GM19397 (cell line): ENCODE results near the gene FADS1.

Experiments used
- ATAC-seq: cut with Tn5 transposase; IDR thresholded peaks from one replicate; pipeline ENCODE4 v1.9.1; 2021; ENCODE audit warnings: mild to moderate bottlenecking, moderate library complexity; ENCODE audit not compliant: unreplicated experiment

Gene FADS1

GRCh38 chr11:61762798-61763197, 54.0 kb downstream of the FADS1 start:
- no peak for ATAC-seq

GRCh38 chr11:61762223-61762615, 54.6 kb downstream of the FADS1 start:
- no peak for ATAC-seq

- ATAC-seq, result no peak
Observed at GRCh38 chr11:61761440-61762222, 55.2 kb downstream of the FADS1 start.

- ATAC-seq, result no peak
Observed at GRCh38 chr11:61760946-61761345, 55.9 kb downstream of the FADS1 start.

GRCh38 chr11:61757213-61757862, 59.5 kb downstream of the FADS1 start:
- ATAC-seq, result no peak

DNA sequence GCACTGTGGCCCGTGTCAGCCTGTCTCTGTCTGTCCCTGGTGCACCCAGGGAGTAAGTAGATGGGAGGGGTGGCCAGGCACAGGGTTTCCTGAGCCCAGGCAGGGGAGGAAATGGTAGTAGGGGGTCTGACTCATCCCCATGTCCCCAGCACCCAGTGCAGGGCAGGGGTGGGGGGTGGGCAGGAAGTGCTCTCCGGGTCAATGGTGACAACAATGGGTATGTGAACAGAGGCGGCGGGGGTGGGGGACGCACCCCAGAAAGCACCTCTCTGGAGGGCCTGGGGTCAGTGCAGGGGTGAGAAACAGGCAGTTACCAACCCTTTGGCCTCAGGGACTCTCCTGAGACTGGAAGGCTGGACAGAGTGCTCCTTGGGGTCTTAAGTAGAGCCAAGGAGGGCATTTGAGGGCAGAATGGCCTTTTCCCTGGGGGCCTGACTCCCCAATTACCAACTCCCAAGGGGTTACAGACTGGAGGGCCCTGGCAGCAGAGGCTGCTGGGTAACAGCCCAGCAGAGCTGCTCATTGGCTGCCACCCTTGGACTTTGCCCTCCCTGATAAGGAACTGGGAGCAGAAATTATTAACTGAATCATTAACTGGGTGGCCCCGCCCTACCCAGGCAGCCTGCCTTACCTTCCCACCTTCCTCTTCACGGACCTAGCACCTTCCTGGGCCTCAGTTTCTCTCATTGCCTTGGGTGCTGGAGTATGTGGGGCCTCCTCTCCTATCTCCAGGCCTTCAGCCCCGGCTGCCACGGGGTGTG, 60.2 kb downstream of the FADS1 start:
- no peak for ATAC-seq

DNA sequence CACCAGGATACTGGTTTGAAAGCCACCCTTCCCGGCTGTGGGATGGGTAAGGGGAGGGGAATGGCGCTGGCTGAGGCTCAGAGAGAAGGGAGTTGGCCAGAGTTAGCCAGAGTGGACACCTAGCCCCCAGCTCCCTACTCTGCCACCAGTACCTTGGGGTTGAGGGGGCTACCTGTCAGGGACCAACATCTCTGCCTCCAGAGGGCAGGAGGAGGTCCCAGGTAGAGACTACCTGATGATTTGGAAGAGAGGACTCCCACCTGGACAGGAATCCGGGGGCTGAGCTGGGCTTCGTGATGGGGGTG, 60.7 kb downstream of the FADS1 start:
- no peak for ATAC-seq

DNA sequence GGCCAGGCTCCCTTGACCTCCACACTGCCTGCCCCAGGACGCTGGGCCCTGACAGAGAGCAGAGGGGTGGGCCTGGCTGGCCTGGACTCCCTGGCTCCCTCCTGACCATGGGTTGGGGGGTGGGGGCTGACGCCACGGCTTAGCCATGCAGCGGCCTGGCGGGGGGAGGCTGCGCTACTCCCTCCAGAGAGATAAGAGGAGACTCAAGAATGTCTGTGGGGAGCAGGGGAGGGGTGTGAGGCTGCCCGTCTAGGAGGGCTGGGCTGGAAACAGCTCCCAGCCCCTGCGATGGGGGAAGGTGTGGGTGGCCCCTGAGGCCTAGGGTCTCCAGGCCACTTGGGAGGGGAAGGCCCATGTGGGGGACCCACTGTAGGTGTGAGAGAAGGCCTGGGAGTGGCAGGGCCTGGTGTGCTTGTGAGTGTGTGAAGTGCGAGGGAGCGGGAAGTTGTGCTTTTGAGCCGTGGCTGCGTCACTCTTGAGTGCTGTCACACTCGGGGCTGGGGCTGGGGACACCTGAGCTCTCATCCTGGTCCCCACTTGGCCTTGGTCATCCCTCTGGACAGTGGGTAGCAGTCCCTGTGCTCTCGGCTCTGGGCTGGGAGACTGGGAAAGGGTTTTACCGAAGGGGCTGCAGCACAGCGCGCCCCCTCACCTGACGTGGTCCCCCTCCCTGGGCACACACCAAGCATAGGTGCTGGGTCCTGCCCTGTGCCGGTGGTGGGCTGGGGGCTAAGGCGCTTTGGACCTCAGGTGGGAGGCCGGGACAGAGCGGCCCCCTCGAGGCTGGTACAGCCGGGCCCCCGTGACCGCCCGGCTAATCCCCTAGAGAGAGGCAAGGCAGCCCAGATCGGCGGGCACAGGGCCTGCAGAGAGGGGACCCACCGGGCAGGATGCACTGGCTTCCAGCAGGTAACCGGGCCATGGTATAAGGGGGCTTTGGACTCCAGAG, 62.0 kb downstream of the FADS1 start:
- no peak for ATAC-seq

DNA sequence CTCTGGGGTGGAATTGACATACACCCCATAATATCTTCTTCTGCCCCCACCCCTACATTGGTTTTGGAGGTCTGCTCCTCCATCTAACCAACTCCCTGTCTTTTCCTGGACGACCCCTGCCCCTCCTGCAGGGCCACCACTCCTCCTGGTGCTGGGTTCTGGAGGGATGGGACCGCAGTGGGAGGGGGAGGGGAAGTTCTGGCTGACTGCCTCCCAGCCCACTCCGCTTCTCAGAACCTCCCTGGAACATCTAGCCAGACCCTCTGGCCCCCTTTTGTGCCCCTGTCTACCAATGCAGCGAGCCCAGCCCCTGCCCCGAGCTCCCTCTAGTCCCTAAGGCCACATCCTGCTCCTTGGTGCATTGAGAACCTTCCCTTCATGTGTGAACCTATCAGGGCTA, 63.1 kb downstream of the FADS1 start:
- no peak for ATAC-seq

GRCh38 chr11:61752925-61753521, 63.8 kb downstream of the FADS1 start:
- no peak for ATAC-seq

DNA sequence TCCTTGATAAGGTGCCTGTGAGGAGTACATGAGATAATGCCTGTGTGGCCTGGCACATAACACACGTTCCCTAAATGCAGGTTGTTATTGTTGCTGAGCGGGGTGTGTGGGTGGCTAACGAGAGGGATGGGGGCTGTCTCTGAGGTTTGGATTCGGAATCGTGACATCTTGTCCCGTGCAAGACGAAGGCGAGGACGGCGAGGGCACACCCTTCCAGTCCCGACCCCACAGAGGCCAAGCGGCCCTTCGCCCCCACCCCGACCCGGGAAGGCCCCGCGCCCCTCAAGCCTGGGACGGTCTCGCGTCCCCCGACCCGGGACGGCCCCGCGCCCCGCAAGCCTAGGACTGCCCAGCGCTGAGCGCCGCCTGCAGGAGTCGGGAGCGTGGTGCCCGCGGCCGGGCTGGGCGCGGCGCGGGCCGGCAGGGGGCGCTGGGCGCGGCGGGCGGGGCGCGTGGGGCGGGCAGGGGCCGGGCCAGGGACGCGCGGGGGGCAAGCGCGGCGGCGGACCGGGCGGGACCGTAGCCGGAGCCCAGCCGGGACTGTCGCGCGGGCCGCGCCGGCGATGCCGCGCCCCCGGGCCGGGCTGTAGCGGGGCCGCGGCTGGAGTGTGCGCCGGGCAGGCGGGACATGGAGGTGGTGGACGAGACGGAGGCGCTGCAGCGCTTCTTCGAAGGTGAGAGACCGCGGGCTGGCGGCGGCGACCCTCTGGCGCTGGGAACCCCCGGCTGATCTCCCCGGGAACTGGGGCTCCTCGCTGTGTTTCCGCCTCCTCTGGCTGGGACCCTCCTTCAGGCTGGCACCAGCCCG, 64.5 kb downstream of the FADS1 start, which contains the start of gene MYRF:
MYRF (plus strand) TSS at position 520 of the 808 bp plus-strand sequence; CDS start at position 629, 109 bp downstream.
- no peak for ATAC-seq

DNA sequence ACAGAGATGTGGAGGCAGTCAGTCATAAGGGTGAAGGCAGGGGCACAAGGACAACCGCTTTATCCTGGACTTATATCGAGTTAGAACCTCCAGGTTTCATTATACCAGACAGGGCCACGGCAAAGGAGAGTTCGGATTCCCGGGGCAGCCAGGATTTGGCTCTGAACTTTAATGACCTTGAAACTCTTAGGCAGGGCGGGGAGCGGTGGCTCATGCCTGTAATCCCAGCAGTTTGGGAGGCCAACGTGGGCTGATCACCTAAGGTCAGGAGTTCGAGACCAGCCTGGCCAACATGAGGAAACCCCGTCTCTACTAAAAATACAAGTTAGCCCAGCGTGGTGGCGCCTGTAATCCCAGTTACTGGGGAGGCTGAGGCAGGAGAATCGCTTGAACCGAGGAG, 65.4 kb downstream of the FADS1 start:
- no peak for ATAC-seq

DNA sequence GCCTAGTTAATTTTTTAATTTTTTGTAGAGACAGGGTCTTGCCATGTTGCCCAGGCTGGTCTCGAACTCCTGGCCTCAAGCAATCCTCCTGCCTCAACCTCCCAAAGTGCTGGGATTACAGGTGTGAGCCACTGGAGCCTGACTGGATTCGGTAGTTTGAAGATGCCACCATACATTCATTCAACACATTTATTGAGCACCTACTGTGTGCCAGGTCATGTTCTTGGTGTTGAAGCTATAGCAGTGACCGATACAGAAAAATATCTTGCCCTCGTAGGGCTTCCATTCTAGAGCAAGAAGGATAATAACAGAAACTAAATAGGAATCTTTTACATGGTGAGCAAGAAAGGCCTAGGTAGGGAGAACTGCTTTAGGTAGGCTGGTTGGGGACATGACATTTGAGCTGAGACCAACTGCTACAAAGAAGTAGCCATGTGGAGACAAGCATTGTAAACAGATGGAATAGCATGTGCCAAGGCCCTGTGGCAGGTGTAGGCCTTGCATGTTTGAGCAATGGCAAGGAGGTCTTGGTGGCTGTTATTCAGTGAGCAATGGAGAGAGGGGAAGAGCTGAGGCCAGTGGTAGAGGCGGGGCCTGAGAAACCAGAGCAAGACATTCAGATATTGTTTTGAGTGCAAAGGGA, 66.1 kb downstream of the FADS1 start:
- no peak for ATAC-seq
